Astrocyte (in vitro differentiated cells and primary cell): ENCODE data around the gene CNKSR3.

Experiments used
- CTCF ChIP-seq: IDR thresholded peaks from 2 replicates; pipeline ENCODE4 v1.5.1; 2011; ENCODE audit warnings: low read depth, mild to moderate bottlenecking, inconsistent platforms, low read length, moderate library complexity; ENCODE audit not compliant: insufficient read depth
- EZH2 ChIP-seq: IDR thresholded peaks from 2 replicates; pipeline ENCODE4 v1.6.1; 2012; ENCODE audit warnings: mild to moderate bottlenecking, low read length, inconsistent platforms; ENCODE audit not compliant: insufficient read depth

- TF ChIP-seq CTCF (no peak), EZH2 (no peak)
Measured at GRCh38 chr6:154457881-154458284, 52.6 kb downstream of the CNKSR3 start.
